HUES48 (cell line): Measurements from ENCODE around the gene DENND4B.
"Not testable (repeated sequence)": the region's sequence is repeated elsewhere in the genome, so short reads cannot be mapped to it uniquely, and the experiment has no call there.

Experiments used
- H3K27ac ChIP-seq: one replicate; pipeline ENCODE4 v1.7.0; 2013; ENCODE audit warnings: low read depth, low read length, inconsistent platforms
- H3K27me3 ChIP-seq: 2 replicates; pipeline ENCODE4 v1.6.1; 2013; ENCODE audit warnings: mild to moderate bottlenecking, low read length; ENCODE audit not compliant: control insufficient read depth, insufficient read depth
- H3K36me3 ChIP-seq: 2 replicates; pipeline ENCODE4 v1.6.1; 2013; ENCODE audit warnings: low read length; ENCODE audit not compliant: control insufficient read depth, insufficient read depth
- H3K4me1 ChIP-seq: 2 replicates; pipeline ENCODE4 v1.6.1; 2013; ENCODE audit warnings: mild to moderate bottlenecking, low read length; ENCODE audit not compliant: control insufficient read depth, insufficient read depth
- H3K4me3 ChIP-seq: 2 replicates; pipeline ENCODE4 v1.5.1; 2013; ENCODE audit warnings: mild to moderate bottlenecking, low read depth, low read length
- H3K9ac ChIP-seq: 2 replicates; pipeline ENCODE4 v1.6.1; 2013; ENCODE audit warnings: mild to moderate bottlenecking, low read depth, low read length, moderate library complexity
- H3K9me3 ChIP-seq: 2 replicates; pipeline ENCODE4 v1.6.1; 2013; ENCODE audit warnings: low read length; ENCODE audit not compliant: control insufficient read depth, insufficient read depth

DENND4B gene

DNA sequence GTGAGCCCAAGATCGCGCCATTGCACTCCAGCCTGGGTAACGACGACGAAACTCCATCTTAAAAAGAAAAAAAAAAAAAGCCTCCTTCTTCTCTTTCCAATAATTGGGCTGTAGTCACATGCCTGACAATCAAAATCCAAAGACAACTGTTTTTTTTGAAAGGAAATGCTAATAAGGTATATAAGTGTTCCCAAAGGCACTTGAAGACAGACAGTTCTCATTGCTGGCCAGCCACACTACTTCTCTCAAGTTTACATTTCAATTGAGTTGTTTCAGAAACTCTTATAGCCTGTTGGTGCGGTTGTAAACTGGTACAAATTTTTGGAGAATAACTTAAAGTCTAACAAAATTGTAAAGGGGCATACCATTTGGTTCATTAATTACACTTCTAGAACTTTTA, 47.0 kb downstream of the DENND4B start:
- Histone ChIP-seq H3K9ac (no peak overlapping the region), H3K4me3 (no peak overlapping the region), H3K36me3 (peaks cover 11% of the 10 kb centered on the region), H3K9me3 (no peaks in the 10 kb centered on the region), H3K27me3 (no peaks in the 10 kb centered on the region), H3K4me1 (no peaks in the 10 kb centered on the region), H3K27ac (no peak overlapping the region)

DNA sequence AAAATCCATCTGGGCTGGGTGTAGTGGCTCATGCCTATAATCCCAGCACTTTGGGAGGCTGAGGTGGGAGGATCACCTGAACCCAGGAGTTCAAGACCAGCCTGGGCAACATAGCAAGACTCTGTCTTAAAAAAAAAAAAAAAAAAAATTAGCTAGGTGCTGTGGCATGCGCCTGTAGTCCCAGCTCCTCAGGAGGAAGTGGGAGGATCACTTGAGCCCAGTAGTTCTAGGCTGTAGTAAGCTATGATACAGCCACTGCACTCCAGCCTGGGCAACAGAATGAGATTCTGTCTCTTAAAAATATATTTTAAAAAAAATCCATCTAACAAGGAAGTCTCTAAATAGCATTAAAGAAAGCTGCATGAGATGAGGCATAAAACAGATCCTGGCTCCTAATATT, 50.7 kb downstream of the DENND4B start:
- not testable (repeated sequence) for H3K9ac ChIP-seq, H3K4me1 ChIP-seq, H3K4me3 ChIP-seq, H3K27me3 ChIP-seq, H3K27ac ChIP-seq, H3K9me3 ChIP-seq
- H3K36me3 ChIP-seq, result peaks cover 15% of the 10 kb centered on the region

DNA sequence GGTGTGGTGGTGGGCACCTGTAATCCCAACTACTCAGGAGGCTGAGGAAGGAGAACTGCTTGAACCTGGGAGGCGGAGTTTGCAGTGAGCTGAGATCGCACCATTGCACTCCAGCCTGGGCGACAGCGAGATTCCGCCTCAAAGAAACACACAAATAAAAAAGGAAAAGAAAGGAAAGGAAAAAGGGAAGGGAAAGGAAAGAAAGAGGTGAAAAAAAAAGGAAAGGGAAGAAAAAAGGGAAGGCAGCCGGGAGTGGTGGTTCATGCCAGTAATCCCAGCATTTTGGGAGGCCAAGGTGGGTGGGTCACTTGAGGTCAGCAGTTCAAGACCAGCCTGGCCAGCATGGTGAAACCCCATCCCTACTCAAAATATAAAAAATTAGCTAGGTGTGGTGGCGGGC, 55.5 kb downstream of the DENND4B start:
- H3K4me3 ChIP-seq, H3K9me3 ChIP-seq, H3K27me3 ChIP-seq, H3K9ac ChIP-seq, H3K27ac ChIP-seq, H3K4me1 ChIP-seq: not testable (repeated sequence)
- H3K36me3 ChIP-seq, result peaks cover 15% of the 10 kb centered on the region

DNA sequence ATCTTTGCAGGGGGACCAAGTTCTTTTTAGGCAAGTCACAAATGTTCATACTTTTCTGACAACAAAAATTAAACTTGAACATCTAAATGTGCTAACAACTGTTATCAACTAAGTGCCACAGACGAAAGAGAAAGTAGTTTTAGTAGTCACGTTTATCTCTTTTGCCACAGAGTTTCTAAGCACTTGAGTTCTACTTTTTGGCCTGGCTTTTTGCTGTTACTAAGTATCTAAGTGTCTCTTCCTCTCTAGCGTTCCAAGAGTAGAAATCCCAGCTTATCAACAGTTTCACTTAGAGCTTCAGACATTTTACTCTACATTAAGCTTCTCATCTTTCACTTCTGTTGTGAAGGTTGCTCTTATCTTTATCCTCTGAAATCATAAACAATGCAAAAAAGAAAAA, 58.0 kb downstream of the DENND4B start:
- Histone ChIP-seq H3K27me3 (no peaks in the 10 kb centered on the region), H3K36me3 (peaks cover 12% of the 10 kb centered on the region), H3K9ac (no peak overlapping the region), H3K4me3 (no peak overlapping the region), H3K9me3 (no peaks in the 10 kb centered on the region), H3K4me1 (no peaks in the 10 kb centered on the region), H3K27ac (no peak overlapping the region)

- H3K4me3 ChIP-seq, result no peak overlapping the region
- no peaks in the 10 kb centered on the region for H3K9me3 ChIP-seq
- no peak overlapping the region for H3K9ac ChIP-seq
- peaks cover 9% of the 10 kb centered on the region for H3K36me3 ChIP-seq
- no peaks in the 10 kb centered on the region for H3K27me3 ChIP-seq
- no peak overlapping the region for H3K27ac ChIP-seq
- peaks cover 22% of the 10 kb centered on the region for H3K4me1 ChIP-seq
Measured at GRCh38 chr1:153886127-153886526, 60.4 kb downstream of the DENND4B start.

- Histone ChIP-seq H3K4me1 (peaks cover 22% of the 10 kb centered on the region), H3K4me3 (no peak overlapping the region), H3K27me3 (no peaks in the 10 kb centered on the region), H3K36me3 (peaks cover 5% of the 10 kb centered on the region), H3K9ac (no peak overlapping the region), H3K9me3 (no peaks in the 10 kb centered on the region), H3K27ac (no peak overlapping the region)
Measured at GRCh38 chr1:153883223-153883622, 63.3 kb downstream of the DENND4B start.

- H3K9me3 ChIP-seq, result no peaks in the 10 kb centered on the region
- peaks cover 22% of the 10 kb centered on the region for H3K4me1 ChIP-seq
- H3K4me3 ChIP-seq, result no peak overlapping the region
- no peaks in the 10 kb centered on the region for H3K27me3 ChIP-seq
- H3K27ac ChIP-seq, result peak overlapping the region; percentile 44
- peaks cover under 1% of the 10 kb centered on the region; the same call in 1 of the 2 replicates for H3K36me3 ChIP-seq
- H3K9ac ChIP-seq, result no peak overlapping the region
Measured at GRCh38 chr1:153882296-153882912, 64.1 kb downstream of the DENND4B start.

GRCh38 chr1:153881751-153882150, 64.8 kb downstream of the DENND4B start:
- H3K27ac ChIP-seq, result peak overlapping the region; percentile 44
- no peak overlapping the region for H3K9ac ChIP-seq

GRCh38 chr1:153880962-153881361, 65.6 kb downstream of the DENND4B start:
- H3K9ac ChIP-seq, result no peak overlapping the region
- H3K4me1 ChIP-seq, result peaks cover 22% of the 10 kb centered on the region
- no peak overlapping the region for H3K27ac ChIP-seq
- no peak overlapping the region for H3K4me3 ChIP-seq
- no peaks in the 10 kb centered on the region for H3K9me3 ChIP-seq
- no peaks in the 10 kb centered on the region for H3K36me3 ChIP-seq
- H3K27me3 ChIP-seq, result no peaks in the 10 kb centered on the region

More at GRCh38 chr1:153881751-153882150, 64.8 kb downstream of the DENND4B start:
- peaks cover 22% of the 10 kb centered on the region for H3K4me1 ChIP-seq
- H3K9me3 ChIP-seq, result no peaks in the 10 kb centered on the region
- H3K27me3 ChIP-seq, result no peaks in the 10 kb centered on the region
- H3K4me3 ChIP-seq, result no peak overlapping the region
- H3K36me3 ChIP-seq, result no peaks in the 10 kb centered on the region

DNA sequence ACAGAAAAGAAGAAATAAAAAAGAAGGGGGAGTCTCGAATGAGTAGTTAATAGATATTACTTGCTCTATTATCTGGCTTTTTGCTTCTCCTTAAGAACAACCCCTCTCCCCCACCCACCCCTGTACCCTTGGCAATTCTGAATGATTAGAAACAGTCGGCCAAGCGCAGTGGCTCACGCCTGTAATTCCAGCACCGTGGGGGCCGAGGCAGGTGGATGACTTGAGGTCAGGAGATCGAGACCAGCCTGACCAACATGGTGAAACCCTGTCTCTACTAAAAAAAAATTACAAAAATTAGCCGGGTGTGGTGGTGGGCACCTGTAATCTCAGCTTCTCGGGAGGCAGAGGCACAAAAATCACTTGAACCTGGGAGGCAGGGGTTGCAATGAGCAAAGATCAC, 66.5 kb downstream of the DENND4B start:
- Histone ChIP-seq H3K4me3 (no peak overlapping the region), H3K4me1 (peaks cover 22% of the 10 kb centered on the region)

More for the DNA sequence above, 66.5 kb downstream of the DENND4B start:
- H3K36me3 ChIP-seq, result no peaks in the 10 kb centered on the region
- H3K27me3 ChIP-seq, result no peaks in the 10 kb centered on the region
- H3K9ac ChIP-seq, result no peak overlapping the region
- H3K27ac ChIP-seq, result no peak overlapping the region
- H3K9me3 ChIP-seq, result no peaks in the 10 kb centered on the region
